DMS53 treated with DMSO at 0.1 percent for 48 hours (cell line): ENCODE results near the gene XYLT1.

Experiments
- DNase-seq: peaks from one replicate; lab custom pipeline; 2025; ENCODE audit not compliant: unreplicated experiment; lab: John Stamatoyannopoulos, UW

The XYLT1 gene

DNA sequence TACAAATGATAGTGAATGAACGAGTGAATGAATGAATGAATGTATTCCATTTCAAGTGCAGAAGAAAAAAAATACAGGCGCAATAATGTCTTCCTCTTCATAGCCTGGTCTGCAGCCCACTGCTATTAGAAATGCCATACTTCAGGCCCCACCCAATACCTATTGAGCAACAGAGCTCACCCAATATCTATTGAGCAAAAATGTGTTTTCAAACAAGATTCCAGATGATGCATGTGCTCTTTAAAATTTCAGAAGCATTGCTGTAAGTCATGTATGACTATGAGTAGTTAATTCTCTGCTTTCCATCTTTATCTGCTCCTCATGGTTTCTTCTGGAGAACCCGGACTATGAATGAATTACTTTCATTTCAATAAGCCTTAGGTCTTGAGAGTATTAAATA, 308.2 kb downstream of the XYLT1 start:
- no peak for DNase-seq

DNA sequence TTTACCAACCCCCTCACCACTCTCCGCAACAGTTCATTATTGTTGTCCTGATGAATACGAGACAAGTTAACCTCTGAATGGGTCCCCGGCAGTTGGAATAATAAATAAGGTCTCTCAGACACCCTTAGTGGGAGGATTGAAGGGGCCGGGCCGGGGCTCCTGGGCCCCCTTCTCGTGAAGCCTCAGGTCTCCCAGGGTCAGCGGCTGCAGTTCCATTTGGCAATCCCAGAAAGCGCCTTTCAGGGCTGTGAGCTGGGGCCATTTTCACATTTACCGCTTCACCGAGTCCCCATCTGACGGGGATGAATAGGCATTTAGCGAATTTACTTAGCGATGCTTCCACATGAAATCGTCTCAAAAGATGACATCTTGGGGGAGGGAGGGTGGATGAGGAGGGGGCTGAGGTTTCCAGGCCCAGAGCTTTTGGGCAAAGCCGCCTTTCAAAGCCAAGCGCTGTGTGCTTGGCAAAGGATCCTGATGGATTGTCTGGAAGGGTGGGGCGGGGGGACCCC, 309.8 kb downstream of the XYLT1 start:
- no peak for DNase-seq

DNA sequence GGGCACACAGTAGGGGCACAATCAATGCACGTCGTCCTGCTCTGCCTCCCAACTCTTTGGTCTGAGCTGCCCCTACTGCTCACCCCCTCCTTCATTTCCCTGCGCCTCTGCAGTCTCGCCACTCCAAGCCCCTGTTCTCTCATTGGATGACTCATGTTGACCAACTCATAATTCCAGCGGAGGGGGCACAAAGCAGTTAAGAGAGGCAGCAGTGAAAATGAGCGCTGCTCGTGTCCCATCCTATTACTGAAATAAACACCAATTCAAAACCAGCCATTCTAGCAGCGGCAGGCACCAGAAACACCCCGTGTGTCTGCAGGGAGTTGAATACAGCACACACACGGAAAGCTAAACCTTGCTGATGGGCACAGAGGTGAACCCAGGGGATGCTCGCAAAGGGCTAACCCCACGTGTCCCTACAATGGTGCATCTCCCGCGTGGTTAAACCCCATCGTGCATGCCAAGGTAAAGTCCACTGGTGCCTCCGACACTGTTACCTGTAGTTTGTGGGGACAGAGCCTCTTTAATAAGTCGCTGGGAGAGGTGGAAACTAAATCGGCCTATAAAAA, 310.4 kb downstream of the XYLT1 start:
- no peak for DNase-seq

DNA sequence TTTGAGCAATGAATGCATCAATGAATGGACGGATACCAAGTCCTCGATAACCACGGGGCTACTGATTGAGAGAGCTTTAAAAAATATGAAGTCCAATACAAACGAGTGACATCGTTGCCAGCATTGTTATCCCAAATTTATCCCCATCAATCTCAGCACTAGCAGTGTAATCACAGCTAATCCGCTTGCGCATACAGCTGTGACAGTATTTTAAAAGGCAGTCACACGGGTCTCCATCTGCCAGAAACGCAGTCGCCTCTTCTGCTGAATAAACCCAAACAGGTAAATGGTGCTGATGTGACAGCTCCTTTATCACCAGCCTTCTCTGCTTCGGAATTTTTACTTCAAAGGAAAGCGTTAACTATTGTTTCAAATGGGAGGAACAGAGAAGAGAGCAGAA, 311.1 kb downstream of the XYLT1 start:
- no peak for DNase-seq

DNA sequence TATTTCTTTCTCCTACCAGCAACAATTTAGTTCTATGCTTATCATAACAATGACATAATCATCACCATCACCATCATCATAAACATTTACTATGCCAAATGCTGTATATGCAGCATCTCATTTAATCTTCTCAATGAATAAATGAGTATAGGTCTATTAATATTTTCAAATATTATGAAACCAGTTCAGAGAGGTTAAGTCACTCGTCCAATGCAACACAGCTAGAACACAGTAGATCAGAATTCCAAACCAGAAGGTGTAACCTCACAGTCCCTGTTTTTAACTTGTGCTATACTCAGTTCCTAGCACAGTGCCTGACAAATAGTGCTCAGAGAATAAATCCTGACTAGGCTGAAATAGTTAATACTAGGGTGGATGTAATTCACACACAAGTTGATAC, 314.8 kb downstream of the XYLT1 start:
- no peak for DNase-seq

GRCh38 chr16:17155485-17155884, 315.3 kb downstream of the XYLT1 start:
- DNase-seq, result no peak

GRCh38 chr16:17154981-17155380, 315.8 kb downstream of the XYLT1 start:
- no peak for DNase-seq

DNA sequence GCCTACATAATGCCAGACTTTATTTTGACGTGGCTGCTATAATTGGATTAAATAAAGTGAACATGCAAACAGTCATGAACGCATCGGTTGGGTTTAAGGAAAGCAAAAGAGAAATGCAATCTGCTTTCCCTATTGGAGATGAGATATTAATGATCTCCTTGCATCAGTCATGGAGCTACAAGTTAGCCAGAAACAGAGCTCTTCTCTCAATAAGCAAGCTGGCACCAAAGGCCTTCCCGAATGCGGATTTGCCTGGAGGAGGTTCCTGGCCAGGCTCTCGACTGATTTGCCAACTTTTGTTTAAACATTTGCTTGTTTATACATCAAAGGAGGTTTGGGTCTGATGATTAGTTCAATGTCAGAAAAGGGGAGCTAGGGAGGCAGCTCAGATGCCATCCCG, 318.4 kb downstream of the XYLT1 start:
- DNase-seq, result no peak

GRCh38 chr16:17151335-17151734, 319.4 kb downstream of the XYLT1 start:
- DNase-seq, result no peak

DNA sequence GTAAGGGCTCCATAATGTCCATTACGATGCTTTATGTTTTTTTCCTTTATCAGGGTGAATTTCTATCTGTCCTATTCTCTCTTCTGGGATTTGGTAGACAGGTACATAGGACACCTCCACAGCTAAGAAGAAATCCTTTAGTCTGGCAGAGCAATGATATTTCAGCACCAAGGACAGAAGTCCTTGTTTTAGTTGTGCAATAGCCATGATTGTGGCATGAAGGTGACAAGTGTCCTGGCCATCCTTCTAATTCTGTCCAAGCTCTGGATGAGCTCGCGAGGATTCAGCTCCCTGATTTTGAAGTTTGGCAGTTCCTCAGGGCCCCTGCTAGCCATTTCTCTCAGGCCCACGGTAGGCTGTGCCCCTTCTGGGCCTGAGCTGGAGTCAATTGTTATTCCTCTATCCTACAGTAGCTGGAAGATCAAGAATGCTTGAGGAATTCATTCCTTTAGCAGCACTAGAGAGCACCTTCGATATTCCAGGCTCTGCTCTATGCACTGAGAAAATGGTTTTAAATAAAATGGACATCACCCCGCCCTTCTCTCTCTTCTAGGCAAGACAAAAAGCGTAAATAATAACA, 320.8 kb downstream of the XYLT1 start:
- no peak for DNase-seq

GRCh38 chr16:17147942-17148341, 322.8 kb downstream of the XYLT1 start:
- DNase-seq, result no peak

- DNase-seq, result no peak
Observed at GRCh38 chr16:17145029-17145428, 325.7 kb downstream of the XYLT1 start.

- no peak for DNase-seq
Observed at GRCh38 chr16:17144431-17144830, 326.3 kb downstream of the XYLT1 start.

- DNase-seq, result no peak
Observed at GRCh38 chr16:17143546-17144419, 327.0 kb downstream of the XYLT1 start.

DNA sequence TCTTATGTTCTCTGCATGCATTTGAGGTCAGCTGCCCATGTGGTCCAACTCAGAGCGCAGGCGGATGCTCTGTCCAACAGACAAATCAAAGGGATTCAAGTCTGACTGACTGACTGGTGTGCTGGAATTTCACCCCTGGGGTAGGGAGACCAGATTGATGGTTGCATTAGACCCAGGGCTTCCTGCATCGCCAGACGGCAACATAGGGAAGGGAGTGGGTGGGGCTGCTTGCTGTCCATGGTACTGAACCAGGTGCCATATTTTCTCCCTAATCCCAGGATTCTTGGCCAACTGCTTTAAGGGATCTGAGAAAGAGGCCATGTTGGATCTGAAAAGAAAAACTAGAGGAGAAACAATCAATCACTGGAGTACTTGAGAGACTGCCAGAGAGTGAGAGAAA, 332.0 kb downstream of the XYLT1 start:
- no peak for DNase-seq

DNA sequence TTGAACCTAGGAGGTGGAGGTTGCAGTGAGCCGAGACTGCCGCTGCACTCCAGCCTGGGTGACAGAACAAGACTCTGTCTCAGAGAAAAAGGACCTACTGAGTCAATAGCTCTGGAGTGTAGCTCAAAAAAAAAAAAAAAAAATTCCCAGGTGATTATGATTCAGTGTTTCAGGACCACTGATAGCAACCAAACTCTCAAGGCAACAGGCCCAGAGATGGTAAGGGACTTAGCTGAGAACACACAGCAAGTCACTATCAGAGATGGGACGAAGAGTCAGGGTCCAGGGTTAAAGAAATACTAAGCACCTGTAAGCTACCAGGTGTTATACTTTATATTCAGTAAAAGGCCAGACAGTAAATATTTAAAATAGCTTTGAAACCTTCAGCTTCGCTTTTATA, 335.3 kb downstream of the XYLT1 start:
- DNase-seq, result no peak

DNA sequence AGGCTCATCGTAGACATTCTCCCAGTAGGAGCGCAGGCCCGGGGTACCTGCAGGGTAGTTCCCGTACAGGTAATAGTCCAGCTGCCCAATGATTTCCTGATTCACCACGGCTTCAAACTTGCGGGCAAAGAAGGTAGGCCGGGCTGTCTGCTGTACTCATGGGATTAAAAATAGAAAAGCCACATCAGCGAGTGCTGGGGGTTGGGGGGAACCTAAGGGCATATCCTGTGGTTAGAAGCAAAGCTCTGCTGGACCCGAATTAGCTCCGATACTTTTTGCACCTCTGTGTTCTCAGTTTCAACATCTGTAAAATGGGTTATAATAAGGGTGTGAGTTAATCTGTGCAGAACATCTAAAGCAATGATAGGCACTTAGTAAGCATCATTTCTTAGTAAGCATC, 336.2 kb downstream of the XYLT1 start:
- DNase-seq, result no peak

DNA sequence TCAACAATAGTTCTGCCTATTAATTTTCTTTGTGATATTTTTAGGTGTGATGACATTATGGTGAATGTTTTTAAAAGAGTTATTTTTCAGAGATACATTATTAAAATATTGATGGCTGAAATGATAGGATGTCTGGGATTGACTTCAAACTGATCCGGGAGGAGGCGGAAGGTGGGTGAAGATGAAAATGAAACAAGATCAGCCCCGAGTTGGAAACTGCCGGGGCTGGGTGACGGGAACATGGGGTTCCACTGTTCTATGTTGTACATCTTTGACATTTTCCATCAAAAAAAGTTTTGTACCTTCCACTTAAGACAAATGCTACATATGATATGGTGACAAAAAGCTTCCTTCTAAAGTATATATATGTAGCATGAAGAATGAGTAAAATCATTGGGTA, 336.9 kb downstream of the XYLT1 start:
- DNase-seq, result no peak

GRCh38 chr16:17131351-17131750, 339.4 kb downstream of the XYLT1 start:
- DNase-seq, result no peak

DNA sequence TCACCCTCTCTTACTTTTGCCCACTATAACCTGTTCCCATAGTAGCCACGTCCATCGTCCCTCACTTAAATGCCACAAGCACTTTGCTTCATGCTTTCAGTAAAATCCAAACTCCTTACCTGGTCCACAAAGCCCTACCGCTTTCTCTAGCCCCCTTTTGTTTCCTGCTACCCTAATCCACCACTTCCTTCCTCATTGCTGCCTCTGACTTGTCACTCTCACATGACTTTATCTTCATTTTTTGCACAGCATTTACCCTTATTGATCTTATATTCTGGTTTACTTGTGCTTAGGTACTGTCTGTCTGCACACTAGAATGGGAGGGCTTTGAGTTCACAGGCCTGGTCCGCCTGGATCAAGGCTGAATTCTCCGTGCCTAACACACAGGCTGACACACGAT, 340.0 kb downstream of the XYLT1 start:
- DNase-seq, result no peak

GRCh38 chr16:17129971-17130370, 340.8 kb downstream of the XYLT1 start:
- DNase-seq, result no peak

DNA sequence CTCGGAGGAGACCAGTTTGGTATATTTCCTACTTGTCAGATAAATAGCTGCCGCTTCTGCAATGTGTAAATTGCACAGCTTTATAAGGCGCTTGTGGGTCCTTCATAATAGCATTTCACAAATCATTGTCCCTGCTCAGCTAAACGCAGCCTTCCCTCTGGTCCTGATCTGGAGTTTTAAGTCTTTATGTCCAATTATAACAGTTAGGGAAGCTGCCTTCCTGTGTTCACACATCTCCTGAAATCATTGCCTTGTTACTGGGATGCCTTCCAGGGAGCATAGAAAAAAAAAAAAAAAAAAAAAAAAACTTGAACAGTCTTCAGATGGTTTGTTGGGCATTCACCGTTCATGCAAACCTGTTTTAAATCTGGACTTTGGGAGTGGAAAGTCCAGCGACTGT, 342.0 kb downstream of the XYLT1 start:
- DNase-seq, result no peak
